Upper lobe of right lung (tissue), 1 donor: ENCODE data around the gene VARS1. TPM values are rescaled to one million over a fixed set of nuclear protein-coding genes. Genes with fewer than 3 reads are reported as not detected.
A peak's percentile ranks its signal among the peaks of the same experiment; 100 is the strongest.

Source experiments
- ATAC-seq: fragments of 200-7000 bp; cut with Tn5 transposase; one replicate; pipeline ENCODE4 v1.9.1; 2020; ENCODE audit warnings: mild to moderate bottlenecking, moderate library complexity
- DNase-seq: peaks from one replicate; pipeline ENCODE4 v3.0.0-alpha.2; 2020
- H3K27ac ChIP-seq: fragments of 200-600 bp; one replicate; pipeline ENCODE4 v1.8.0; 2022
- H3K27me3 ChIP-seq: fragments of 200-600 bp; one replicate; pipeline ENCODE4 v1.8.0; 2022; ENCODE audit warnings: mild to moderate bottlenecking
- H3K36me3 ChIP-seq: fragments of 200-600 bp; one replicate; pipeline ENCODE4 v1.8.0; 2022
- H3K4me1 ChIP-seq: fragments of 200-600 bp; one replicate; pipeline ENCODE4 v1.8.0; 2022
- H3K4me3 ChIP-seq: fragments of 200-600 bp; one replicate; pipeline ENCODE4 v1.8.0; 2022; ENCODE audit warnings: mild to moderate bottlenecking
- H3K9me3 ChIP-seq: fragments of 200-600 bp; one replicate; pipeline ENCODE4 v1.8.0; 2022
- intact Hi-C: fragments of 100-400 bp; cut with DNase I; formaldehyde crosslinking; loops from one replicate; pipeline ENCODE4 v1.11.0; 2022
- total RNA-seq: library from RNA; stranded (reverse); fragmentation: NEBNext Ultra II Directional; extraction: Animal tissue kit (Norgen Biotek cat#: 25700); gene quantifications from one replicate; pipeline ENCODE4 v1.2.1, GENCODE V29; 2021
- TF ChIP-seq, protein P1 (sequence below): fragments of 200-600 bp; IDR thresholded peaks from one replicate; pipeline ENCODE4 v1.8.0; 2022; ENCODE audit warnings: antibody characterized with exemption
- donor health status: DM: no; HTN: yes; CAD: no; lungs with severe emphysema.

The VARS1 gene
- total RNA-seq, 1 donor from 2014 or later, result 53.0 TPM

- DNase-seq, result no peak
- Histone ChIP-seq H3K36me3 (peaks cover 63% of the 10 kb centered on the region), H3K27ac (no peak overlapping the region), H3K4me1 (peaks cover 11% of the 10 kb centered on the region), H3K4me3 (no peak overlapping the region), H3K9me3 (no peaks in the 10 kb centered on the region), H3K27me3 (no peaks in the 10 kb centered on the region)
- TF ChIP-seq, protein P1, sequence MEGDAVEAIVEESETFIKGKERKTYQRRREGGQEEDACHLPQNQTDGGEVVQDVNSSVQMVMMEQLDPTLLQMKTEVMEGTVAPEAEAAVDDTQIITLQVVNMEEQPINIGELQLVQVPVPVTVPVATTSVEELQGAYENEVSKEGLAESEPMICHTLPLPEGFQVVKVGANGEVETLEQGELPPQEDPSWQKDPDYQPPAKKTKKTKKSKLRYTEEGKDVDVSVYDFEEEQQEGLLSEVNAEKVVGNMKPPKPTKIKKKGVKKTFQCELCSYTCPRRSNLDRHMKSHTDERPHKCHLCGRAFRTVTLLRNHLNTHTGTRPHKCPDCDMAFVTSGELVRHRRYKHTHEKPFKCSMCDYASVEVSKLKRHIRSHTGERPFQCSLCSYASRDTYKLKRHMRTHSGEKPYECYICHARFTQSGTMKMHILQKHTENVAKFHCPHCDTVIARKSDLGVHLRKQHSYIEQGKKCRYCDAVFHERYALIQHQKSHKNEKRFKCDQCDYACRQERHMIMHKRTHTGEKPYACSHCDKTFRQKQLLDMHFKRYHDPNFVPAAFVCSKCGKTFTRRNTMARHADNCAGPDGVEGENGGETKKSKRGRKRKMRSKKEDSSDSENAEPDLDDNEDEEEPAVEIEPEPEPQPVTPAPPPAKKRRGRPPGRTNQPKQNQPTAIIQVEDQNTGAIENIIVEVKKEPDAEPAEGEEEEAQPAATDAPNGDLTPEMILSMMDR, result no peak
- intact Hi-C loops, result no loop called here
- ATAC-seq, result no peak
These were observed 15.6 kb downstream of the VARS1 start for GRCh38 chr6:31779908-31780307.

DNA sequence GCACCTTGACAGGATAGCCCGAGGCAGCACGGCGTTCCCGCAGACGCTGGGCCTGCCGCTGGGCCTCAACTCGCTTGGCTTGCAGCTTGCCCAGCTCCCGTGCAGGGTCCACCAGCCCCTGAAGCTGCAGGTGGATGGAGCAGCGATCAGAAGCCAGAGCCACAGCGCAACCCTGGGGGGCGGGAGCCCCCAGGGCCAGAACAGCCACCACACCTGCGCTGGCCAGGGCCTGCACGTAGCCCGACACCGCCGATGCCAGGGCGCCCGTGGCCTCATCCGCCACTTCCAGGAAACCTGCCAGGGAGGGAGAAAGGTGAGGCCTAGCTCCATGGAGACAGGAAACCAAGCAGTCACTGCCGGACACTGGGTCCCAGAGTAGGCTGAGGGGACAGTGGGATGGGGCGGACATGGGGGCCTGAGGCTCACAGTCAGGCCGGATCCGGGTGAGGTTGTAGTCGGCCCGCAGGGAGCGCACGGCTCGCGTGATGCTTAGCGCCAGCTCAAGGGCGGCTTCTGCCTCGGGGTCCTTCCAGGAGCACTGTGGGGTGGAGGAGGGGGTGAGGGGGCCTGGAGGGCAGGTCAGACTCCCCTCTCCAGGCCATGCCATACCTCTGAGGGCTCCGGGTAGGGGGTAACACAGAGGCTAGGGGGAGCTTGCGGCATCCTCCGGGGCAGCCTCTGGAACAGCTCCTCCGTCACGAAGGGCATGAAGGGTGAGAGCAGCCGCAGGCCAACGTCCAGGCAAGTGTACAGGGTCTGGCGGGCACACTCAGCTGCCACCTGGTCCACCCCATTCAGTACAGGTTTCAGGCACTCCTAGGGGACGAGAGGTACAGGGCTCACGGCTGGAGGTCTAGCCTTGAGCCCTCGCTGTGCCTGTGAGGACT is 16.3 kb downstream of the VARS1 start:
- Histone ChIP-seq H3K36me3 (peaks cover 56% of the 10 kb centered on the region), H3K4me1 (peaks cover 11% of the 10 kb centered on the region), H3K27me3 (no peaks in the 10 kb centered on the region), H3K9me3 (no peaks in the 10 kb centered on the region), H3K27ac (no peak overlapping the region), H3K4me3 (no peak overlapping the region)
- intact Hi-C loops, result no loop called here
- DNase-seq (no peak), ATAC-seq (no peak)
- TF ChIP-seq, protein P1, result no peak

DNA sequence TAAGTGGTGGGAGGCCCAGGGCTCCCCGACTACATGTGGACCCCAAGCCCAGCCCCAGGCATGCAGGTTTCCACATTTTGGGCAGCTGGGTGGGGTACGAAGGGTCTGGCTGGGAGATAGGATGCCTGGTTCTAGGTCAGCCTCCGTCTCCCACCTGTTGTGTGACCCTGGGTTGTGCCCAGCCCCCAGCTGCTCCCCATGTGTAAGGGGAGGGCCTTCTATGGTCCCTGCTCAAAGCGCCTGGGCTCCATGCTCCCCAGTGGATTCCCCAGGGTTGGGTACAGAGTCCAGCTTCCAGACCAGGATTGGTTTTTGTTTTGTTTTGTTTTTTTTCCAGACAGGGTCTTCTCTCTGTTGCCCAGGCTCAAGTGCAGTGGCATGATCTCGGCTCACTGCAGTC is 17.4 kb downstream of the VARS1 start:
- TF ChIP-seq, protein P1, result no peak
- Histone ChIP-seq H3K4me3 (no peak overlapping the region), H3K9me3 (no peaks in the 10 kb centered on the region), H3K27me3 (no peaks in the 10 kb centered on the region), H3K36me3 (peaks cover 47% of the 10 kb centered on the region), H3K27ac (no peak overlapping the region), H3K4me1 (peaks cover 11% of the 10 kb centered on the region)
- no peak for DNase-seq
- no peak for ATAC-seq
- intact Hi-C loops, result no loop called here

GRCh38 chr6:31777667-31778050 is 17.9 kb downstream of the VARS1 start:
- TF ChIP-seq, protein P1, result no peak
- peaks cover 11% of the 10 kb centered on the region for H3K4me1 ChIP-seq
- intact Hi-C loops, result no loop called here
- peaks cover 42% of the 10 kb centered on the region for H3K36me3 ChIP-seq
- H3K27me3 ChIP-seq, result no peaks in the 10 kb centered on the region
- no peak overlapping the region for H3K4me3 ChIP-seq
- H3K27ac ChIP-seq, result no peak overlapping the region
- no peak for DNase-seq
- ATAC-seq, result no peak
- H3K9me3 ChIP-seq, result no peaks in the 10 kb centered on the region

DNA sequence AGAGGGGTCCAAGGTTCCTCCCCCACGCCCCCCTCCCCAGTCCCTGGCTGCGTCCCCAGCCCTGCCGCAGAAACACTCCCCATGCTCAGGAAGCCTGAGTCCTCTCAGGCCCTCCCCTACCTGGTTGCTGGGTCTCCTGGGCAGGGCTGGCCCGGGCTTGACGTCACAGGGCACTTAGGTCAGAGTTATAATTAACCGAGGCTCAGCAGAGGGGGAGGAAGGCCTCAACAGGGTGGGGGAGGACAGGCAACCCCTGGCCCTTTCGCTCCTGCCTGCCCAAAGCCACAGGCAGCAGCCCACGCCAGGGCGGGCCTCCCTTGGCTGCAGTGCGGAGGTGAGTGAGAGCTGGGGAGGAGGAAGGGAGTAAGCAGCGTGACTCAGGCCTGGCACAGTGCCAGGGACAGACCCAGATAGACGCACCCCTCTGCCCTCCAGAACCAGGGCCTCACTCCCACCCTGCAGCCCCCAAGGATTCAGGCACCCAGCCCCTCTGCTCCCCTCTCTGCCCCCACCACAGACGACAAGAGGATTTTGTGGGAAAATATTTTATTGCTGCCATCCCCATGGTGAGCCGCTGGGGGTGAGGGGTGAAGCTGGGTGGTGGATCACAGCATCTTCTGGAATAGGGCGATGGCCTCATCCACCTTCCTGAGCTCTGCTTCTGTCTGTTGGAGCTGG is 18.4 kb downstream of the VARS1 start, which contains the start of gene VWA7:
Gene VWA7, minus strand, starts transcription at position 340 of the 678 bp plus-strand sequence. CDS start 549 bp downstream, outside the sequence.
- Histone ChIP-seq H3K4me3 (peak within 1 kb of the TSS; percentile 3), H3K9me3 (no peaks in the 10 kb centered on the region)

More for the DNA sequence above, 18.4 kb downstream of the VARS1 start, which contains the start of gene VWA7:
- DNase-seq (peak; percentile 92), ATAC-seq (peak; percentile 89)
- H3K27me3 ChIP-seq, result no peaks in the 10 kb centered on the region
- intact Hi-C loops, result no loop called here
- TF ChIP-seq, protein P1, result no peak
- H3K4me1 ChIP-seq, result peaks cover 11% of the 10 kb centered on the region
- peaks cover 37% of the 10 kb centered on the region for H3K36me3 ChIP-seq
- peak within 1 kb of the TSS; percentile 52 for H3K27ac ChIP-seq
